Measurements from ENCODE around the gene IGSF5. TPM values are rescaled to one million over a fixed set of nuclear protein-coding genes. Genes with fewer than 3 reads are reported as not detected.

Gene IGSF5
- total and polyA plus RNA-seq, 2 of the 4 experiments (the other 2 are of a cell fraction), result not detected

- Histone ChIP-seq H3K4me3 (ENCODE audit: insufficient read depth, low read depth, low read length) (no peak overlapping the region), H3K27ac (ENCODE audit: insufficient read depth, low read length) (no peak overlapping the region), H3K4me2 (ENCODE audit: low read depth, low read length) (no peak overlapping the region), H3K36me3 (ENCODE audit: control insufficient read depth, insufficient read depth, low read length) (no peaks in the 10 kb centered on the region), H4K20me1 (ENCODE audit: insufficient read depth, low read length) (no peaks in the 10 kb centered on the region), H2AK5ac (ENCODE audit: low read depth, low read length) (no peak overlapping the region), H2BK20ac (ENCODE audit: low read depth, low read length) (no peak overlapping the region), H2BK15ac (ENCODE audit: low read depth, low read length) (no peak overlapping the region), H3K4me1 (ENCODE audit: control insufficient read depth, insufficient read depth, low read length) (no peaks in the 10 kb centered on the region), H2BK120ac (ENCODE audit: low read depth, low read length) (no peak overlapping the region), H3K23ac (ENCODE audit: low read depth, low read length) (no peak overlapping the region), H3K9me1 (ENCODE audit: insufficient read depth, low read length) (no peaks in the 10 kb centered on the region), H4K5ac (ENCODE audit: low read depth, low read length) (no peak overlapping the region), H3K9ac (ENCODE audit: low read depth, low read length) (no peak overlapping the region), H3K4ac (ENCODE audit: low read depth, low read length) (no peak overlapping the region), H3K56ac (ENCODE audit: extremely low read depth, insufficient read depth, low read length) (no peak overlapping the region), H3K27me3 (ENCODE audit: control insufficient read depth, insufficient read depth, low read length) (no peaks in the 10 kb centered on the region), H3K14ac (replicated peaks; ENCODE audit: low read depth, low read length) (no peak overlapping the region), H3K18ac (ENCODE audit: low read depth, low read length) (no peak overlapping the region), H4K8ac (ENCODE audit: low read depth in 2 of 2, low read length in 2 of 2) (no peak overlapping the region), H3K9me3 (ENCODE audit: control insufficient read depth, insufficient read depth, low read length) (peaks cover 37% of the 10 kb centered on the region), H2AK9ac (replicated peaks; ENCODE audit: low read depth, low read length, poor library complexity) (no peak overlapping the region), H2BK5ac (ENCODE audit: low read depth, low read length, poor library complexity, severe bottlenecking) (no peak overlapping the region), H2AFZ (replicated peaks; ENCODE audit: low read length, poor library complexity) (no peak overlapping the region), H4K91ac (ENCODE audit: insufficient read depth, low read depth, low read length) (no peak overlapping the region), H3K79me1 (ENCODE audit: low read depth in 1 of 2, low read length in 2 of 2) (no peaks in the 10 kb centered on the region)
- in situ Hi-C loops (cut with MboI; ENCODE audit: low sequenced_read_pairs) (no loop called here), intact Hi-C loops (cut with micrococcal nuclease) (no loop called here), dilution Hi-C loops (cut with HindIII; ENCODE audit: low sequenced_read_pairs, unreplicated experiment) (no loop called here)
- WGBS, 2 experiments (ENCODE audit: extremely low coverage in 2 of 2, insufficient read length in 1 of 2), result 70% methylated on average over 6 of the region's 8 CpGs; no CpG with 5 or more reads in 1 of the 2 experiments
- no TSS peak for BruUV-seq (replicated peaks)
- no peak for DNase-seq
- ATAC-seq (ENCODE audit: low read depth), result no peak
- TF ChIP-seq FOS (IDR thresholded peaks at IDR 0.05; ENCODE audit: low read depth, low read length) (no peak), CEBPB (IDR thresholded peaks at IDR 0.05; ENCODE audit: low read depth, low read length) (no peak), SMC3 (IDR thresholded peaks at IDR 0.05; ENCODE audit: low read depth, low read length) (no peak), RAD21 (IDR thresholded peaks at IDR 0.05; ENCODE audit: low read length) (no peak)
- POLR2A ChIA-PET (ENCODE audit: unreplicated experiment), result no interaction called here
- CTCF ChIA-PET, result no interaction called here
Observed at GRCh38 chr21:39796466-39796865, 51.5 kb downstream of the IGSF5 start.

All from IMR-90 (cell line).